Hepatocyte (in vitro differentiated cells): ENCODE data around the gene GLRX.
"Not testable (repeated sequence)": the region's sequence is repeated elsewhere in the genome, so short reads cannot be mapped to it uniquely, and the experiment has no call there.

Experiments used
- EZH2 ChIP-seq: fragments of 200-600 bp; sonication (generic); IDR thresholded peaks from 2 replicates; pipeline ENCODE4 v1.6.1; 2016; ENCODE audit warnings: antibody characterized with exemption, mild to moderate bottlenecking, borderline replicate concordance
- TF ChIP-seq, protein P1 (sequence below): fragments of 200-600 bp; sonication (generic); IDR thresholded peaks from 2 replicates; pipeline ENCODE4 v1.5.1; 2016; ENCODE audit warnings: antibody characterized with exemption, mild to moderate bottlenecking; ENCODE audit not compliant: poor library complexity

GRCh38 chr5:95811126-95811423 is 11.5 kb downstream of the GLRX start:
- TF ChIP-seq, protein P1, sequence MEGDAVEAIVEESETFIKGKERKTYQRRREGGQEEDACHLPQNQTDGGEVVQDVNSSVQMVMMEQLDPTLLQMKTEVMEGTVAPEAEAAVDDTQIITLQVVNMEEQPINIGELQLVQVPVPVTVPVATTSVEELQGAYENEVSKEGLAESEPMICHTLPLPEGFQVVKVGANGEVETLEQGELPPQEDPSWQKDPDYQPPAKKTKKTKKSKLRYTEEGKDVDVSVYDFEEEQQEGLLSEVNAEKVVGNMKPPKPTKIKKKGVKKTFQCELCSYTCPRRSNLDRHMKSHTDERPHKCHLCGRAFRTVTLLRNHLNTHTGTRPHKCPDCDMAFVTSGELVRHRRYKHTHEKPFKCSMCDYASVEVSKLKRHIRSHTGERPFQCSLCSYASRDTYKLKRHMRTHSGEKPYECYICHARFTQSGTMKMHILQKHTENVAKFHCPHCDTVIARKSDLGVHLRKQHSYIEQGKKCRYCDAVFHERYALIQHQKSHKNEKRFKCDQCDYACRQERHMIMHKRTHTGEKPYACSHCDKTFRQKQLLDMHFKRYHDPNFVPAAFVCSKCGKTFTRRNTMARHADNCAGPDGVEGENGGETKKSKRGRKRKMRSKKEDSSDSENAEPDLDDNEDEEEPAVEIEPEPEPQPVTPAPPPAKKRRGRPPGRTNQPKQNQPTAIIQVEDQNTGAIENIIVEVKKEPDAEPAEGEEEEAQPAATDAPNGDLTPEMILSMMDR = not testable (repeated sequence)
- not testable (repeated sequence) for TF ChIP-seq EZH2
